GM10266 (cell line): ENCODE results near the gene PLCB4.

Experiments
- DNase-seq: peaks from one replicate; pipeline ENCODE4 v3.0.0; 2012; ENCODE audit errors: extremely low spot score
- CTCF ChIP-seq: IDR thresholded peaks from 2 replicates; pipeline ENCODE4 v1.5.1; 2012; ENCODE audit warnings: mild to moderate bottlenecking, low read depth; ENCODE audit not compliant: control insufficient read depth, insufficient read depth; ENCODE audit errors: missing control alignments

PLCB4 gene

GRCh38 chr20:9068841-9069663 lies at the start of gene PLCB4:
TSS of gene PLCB4 (plus strand) at chr20:9069087. CDS start at chr20:9307815, 238,728 bp downstream.
- TF ChIP-seq CTCF, result no peak
- DNase-seq, result no peak

- DNase-seq, result no peak
- no peak for TF ChIP-seq CTCF
Observed at GRCh38 chr20:9019833-9020232, 49.1 kb upstream of the PLCB4 start.

- DNase-seq, result no peak
- TF ChIP-seq CTCF, result no peak
Observed at GRCh38 chr20:9021216-9021615, 47.7 kb upstream of the PLCB4 start.

GRCh38 chr20:9021699-9022098 lies 47.2 kb upstream of the PLCB4 start:
- TF ChIP-seq CTCF, result no peak
- no peak for DNase-seq

- no peak for TF ChIP-seq CTCF
- DNase-seq, result no peak
Observed at GRCh38 chr20:9022376-9022775, 46.5 kb upstream of the PLCB4 start.

- DNase-seq, result no peak
- no peak for TF ChIP-seq CTCF
Observed at GRCh38 chr20:9024606-9025005, 44.3 kb upstream of the PLCB4 start.

- DNase-seq, result no peak
- TF ChIP-seq CTCF, result no peak
Observed at GRCh38 chr20:9025011-9025410, 43.9 kb upstream of the PLCB4 start.
